Measurements from ENCODE around the gene PCGF3.

The PCGF3 gene

DNA sequence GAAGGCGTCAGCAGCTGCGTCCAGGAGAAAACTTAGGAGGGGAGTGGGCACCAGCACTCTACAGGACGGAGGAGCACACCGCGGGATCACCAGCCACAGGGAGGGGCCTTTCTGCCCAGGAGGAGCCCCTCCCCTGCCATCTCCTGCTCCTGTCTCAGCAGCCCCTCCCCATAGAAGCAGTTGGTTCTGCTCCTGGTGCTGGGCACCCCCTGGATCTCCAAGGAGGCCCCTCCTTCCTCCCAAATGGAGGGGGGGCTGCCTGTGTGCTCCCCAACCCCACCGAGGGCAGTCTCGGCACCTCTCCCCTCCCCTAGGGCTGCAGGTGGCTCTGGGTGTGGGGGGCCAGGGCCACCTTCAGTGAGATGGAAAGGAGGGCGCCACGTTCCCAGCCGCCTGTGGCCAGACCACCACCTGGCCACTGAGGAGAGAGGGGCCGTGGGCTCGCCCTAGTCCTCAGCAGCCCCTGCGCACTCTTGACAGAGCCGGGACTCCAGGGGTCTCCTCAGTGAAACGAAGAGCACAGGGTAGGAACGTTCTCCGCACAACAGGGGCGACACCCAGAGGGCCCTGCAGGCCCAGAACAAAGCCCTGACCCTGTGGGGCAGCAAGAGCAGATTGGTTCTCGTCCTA is 82.5 kb downstream of the PCGF3 start (continued):
- no peak for TF ChIP-seq ZNF596 (tag by site-specific recombination; IDR thresholded peaks at IDR 0.05)
- no peak for TF ChIP-seq ZNF837 (tag by site-specific recombination; IDR thresholded peaks at IDR 0.05)
- no peak for TF ChIP-seq OVOL3 (tag by site-specific recombination; IDR thresholded peaks at IDR 0.05)
- no peak for TF ChIP-seq ZNF670 (tag by site-specific recombination; IDR thresholded peaks at IDR 0.05; ENCODE audit: low read depth)
- TF ChIP-seq ZNF561 (tag by site-specific recombination; IDR thresholded peaks at IDR 0.05; ENCODE audit: borderline replicate concordance): no peak

DNA sequence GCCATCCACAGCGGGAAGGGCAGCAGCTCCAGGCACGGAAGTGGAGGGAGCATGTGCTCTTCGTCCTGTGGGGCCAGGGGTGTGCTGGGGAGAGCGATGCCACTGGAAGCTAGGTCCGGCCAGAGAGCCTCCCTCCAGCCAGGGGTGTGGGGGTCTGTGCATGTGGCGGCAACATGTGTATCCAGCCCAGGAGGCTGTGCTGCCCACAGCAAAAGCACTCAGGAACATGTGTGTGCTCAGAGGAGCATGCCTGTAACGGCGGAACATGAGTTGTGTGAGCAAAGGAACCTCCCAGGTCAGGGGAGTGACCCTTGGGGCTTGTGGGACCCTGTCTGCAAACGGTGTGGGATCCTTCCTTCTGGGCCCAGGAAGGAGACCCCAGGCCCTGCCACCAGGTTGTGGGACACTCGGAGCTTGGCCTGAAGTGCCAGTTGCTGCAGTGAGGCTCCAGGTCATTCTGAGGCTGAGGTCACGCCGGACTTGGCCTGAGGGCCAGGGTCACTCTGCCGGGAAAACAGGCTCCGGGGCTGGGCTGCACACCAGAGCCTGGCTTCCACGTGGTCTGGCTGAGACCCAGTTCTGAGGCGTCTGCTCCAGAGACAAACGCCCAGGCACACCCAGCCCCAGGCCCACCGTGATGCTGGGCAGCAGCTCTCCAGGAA is 83.1 kb downstream of the PCGF3 start:
- ChIA-PET CTCF (no interaction called here), POLR2A (no interaction called here)
- H3K9me3 ChIP-seq (ENCODE audit: control insufficient read depth, insufficient read depth, low read depth, low read length): no peaks in the 10 kb centered on the region
- H3K27ac ChIP-seq (ENCODE audit: extremely low read depth, low read depth, low read length): no peak overlapping the region
- H3K4me1 ChIP-seq (ENCODE audit: control insufficient read depth, insufficient read depth, low read length): no peaks in the 10 kb centered on the region
- TF ChIP-seq MZF1 (tag by site-specific recombination; IDR thresholded peaks at IDR 0.05; ENCODE audit: borderline replicate concordance): no peak
- TF ChIP-seq SP3 (tag by site-specific recombination; IDR thresholded peaks at IDR 0.05): no peak
- no peak for TF ChIP-seq ZNF121 (tag by site-specific recombination; IDR thresholded peaks at IDR 0.05)
- no peak overlapping the region for H3K4me3 ChIP-seq (ENCODE audit: low read depth, low read length)
- no peaks in the 10 kb centered on the region for H3K36me3 ChIP-seq (ENCODE audit: control insufficient read depth in 2 of 2, insufficient read depth in 1 of 2, low read length in 2 of 2)

DNA sequence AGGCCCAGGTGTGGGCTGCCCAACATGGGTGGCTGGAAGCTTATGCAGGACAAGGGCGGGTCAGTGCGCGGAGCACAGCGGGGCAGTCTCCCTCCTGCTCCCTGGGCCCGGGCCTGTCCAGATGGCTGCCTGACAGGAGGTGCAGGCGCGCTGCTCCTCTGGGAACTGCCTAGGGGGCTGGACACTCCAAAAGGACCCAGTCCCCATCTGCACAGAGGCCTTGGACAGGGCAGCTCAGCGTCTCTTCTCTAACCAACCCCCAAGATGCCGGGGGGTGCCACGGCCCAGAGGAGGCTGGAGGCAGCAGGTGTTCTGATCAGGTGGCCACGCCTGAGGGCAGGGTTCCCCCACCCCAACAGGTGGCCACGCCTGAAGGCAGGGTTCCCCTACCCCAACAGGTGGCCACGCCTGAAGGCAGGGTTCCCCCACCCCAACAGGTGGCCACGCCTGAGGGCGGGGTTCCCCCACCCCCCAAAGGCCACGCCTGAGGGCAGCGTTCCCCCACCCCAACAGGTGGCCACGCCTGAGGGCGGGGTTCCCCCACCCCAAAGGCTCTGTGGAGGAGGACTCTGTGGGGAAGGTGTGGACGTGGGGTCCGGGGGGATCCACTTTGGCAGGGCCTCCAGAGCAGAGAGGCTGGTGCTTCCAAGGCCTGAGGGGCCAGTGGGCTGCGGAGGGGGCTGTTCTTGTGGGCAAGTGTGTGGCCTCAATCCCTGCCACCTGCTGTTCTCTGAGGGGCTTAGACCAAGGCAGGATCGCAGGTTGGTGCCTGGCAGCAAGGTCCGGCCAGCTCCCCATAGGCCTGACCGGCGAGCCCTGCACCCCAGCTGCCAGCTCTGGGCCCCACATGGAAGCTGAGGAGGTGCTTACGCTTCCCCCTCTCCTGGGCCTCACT is 84.2 kb downstream of the PCGF3 start:
- ChIA-PET CTCF (no interaction called here), POLR2A (no interaction called here)
- no peaks in the 10 kb centered on the region for H3K36me3 ChIP-seq (ENCODE audit: control insufficient read depth in 2 of 2, insufficient read depth in 1 of 2, low read length in 2 of 2)
- TF ChIP-seq KLF8 (tag by site-specific recombination; IDR thresholded peaks at IDR 0.05): peak; percentile 97
- TF ChIP-seq ZNF391 (tag by site-specific recombination; IDR thresholded peaks at IDR 0.05; ENCODE audit: borderline replicate concordance, low read depth): no peak
- TF ChIP-seq, protein P1, sequence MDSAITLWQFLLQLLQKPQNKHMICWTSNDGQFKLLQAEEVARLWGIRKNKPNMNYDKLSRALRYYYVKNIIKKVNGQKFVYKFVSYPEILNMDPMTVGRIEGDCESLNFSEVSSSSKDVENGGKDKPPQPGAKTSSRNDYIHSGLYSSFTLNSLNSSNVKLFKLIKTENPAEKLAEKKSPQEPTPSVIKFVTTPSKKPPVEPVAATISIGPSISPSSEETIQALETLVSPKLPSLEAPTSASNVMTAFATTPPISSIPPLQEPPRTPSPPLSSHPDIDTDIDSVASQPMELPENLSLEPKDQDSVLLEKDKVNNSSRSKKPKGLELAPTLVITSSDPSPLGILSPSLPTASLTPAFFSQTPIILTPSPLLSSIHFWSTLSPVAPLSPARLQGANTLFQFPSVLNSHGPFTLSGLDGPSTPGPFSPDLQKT (IDR thresholded peaks at IDR 0.05; ENCODE audit: borderline replicate concordance, low read depth, low read length): no peak
- TF ChIP-seq, protein P2, sequence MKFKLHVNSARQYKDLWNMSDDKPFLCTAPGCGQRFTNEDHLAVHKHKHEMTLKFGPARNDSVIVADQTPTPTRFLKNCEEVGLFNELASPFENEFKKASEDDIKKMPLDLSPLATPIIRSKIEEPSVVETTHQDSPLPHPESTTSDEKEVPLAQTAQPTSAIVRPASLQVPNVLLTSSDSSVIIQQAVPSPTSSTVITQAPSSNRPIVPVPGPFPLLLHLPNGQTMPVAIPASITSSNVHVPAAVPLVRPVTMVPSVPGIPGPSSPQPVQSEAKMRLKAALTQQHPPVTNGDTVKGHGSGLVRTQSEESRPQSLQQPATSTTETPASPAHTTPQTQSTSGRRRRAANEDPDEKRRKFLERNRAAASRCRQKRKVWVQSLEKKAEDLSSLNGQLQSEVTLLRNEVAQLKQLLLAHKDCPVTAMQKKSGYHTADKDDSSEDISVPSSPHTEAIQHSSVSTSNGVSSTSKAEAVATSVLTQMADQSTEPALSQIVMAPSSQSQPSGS (tag by site-specific recombination; IDR thresholded peaks at IDR 0.05; ENCODE audit: low read depth): no peak
- TF ChIP-seq, protein P3, sequence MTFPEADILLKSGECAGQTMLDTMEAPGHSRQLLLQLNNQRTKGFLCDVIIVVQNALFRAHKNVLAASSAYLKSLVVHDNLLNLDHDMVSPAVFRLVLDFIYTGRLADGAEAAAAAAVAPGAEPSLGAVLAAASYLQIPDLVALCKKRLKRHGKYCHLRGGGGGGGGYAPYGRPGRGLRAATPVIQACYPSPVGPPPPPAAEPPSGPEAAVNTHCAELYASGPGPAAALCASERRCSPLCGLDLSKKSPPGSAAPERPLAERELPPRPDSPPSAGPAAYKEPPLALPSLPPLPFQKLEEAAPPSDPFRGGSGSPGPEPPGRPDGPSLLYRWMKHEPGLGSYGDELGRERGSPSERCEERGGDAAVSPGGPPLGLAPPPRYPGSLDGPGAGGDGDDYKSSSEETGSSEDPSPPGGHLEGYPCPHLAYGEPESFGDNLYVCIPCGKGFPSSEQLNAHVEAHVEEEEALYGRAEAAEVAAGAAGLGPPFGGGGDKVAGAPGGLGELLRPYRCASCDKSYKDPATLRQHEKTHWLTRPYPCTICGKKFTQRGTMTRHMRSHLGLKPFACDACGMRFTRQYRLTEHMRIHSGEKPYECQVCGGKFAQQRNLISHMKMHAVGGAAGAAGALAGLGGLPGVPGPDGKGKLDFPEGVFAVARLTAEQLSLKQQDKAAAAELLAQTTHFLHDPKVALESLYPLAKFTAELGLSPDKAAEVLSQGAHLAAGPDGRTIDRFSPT (tag by site-specific recombination; IDR thresholded peaks at IDR 0.05): no peak
- peak; percentile 92 for TF ChIP-seq SCRT2 (tag by site-specific recombination; IDR thresholded peaks at IDR 0.05)
- TF ChIP-seq KLF1 (tag by site-specific recombination; IDR thresholded peaks at IDR 0.05): peak; percentile 99
- peak; percentile 86 for TF ChIP-seq SCRT1 (tag by site-specific recombination; IDR thresholded peaks at IDR 0.05; ENCODE audit: borderline replicate concordance)
- TF ChIP-seq MEIS1 (CRISPR knock-in tag; IDR thresholded peaks at IDR 0.05; ENCODE audit: borderline replicate concordance): no peak
- no peak for TF ChIP-seq ZBTB8A (tag by site-specific recombination; IDR thresholded peaks at IDR 0.05)
- no peak overlapping the region for H3K4me3 ChIP-seq (ENCODE audit: low read depth, low read length)
- no peaks in the 10 kb centered on the region for H3K9me3 ChIP-seq (ENCODE audit: control insufficient read depth, insufficient read depth, low read depth, low read length)
- no peaks in the 10 kb centered on the region for H3K4me1 ChIP-seq (ENCODE audit: control insufficient read depth, insufficient read depth, low read length)
- no peak overlapping the region for H3K27ac ChIP-seq (ENCODE audit: extremely low read depth, low read depth, low read length)
